ENCODE data around the gene GRIA3. TPM values are rescaled to one million over a fixed set of nuclear protein-coding genes. Genes with fewer than 3 reads are reported as not detected.

The GRIA3 gene
- total RNA-seq, 4 donors from 2014 or later, result 0.60 to 2.3 (median 1.0) TPM

- Histone ChIP-seq H3K9me3 (no peaks in the 10 kb centered on the region), H3K4me1 (no peaks in the 10 kb centered on the region), H3K27ac (peak overlapping the region in 1 of 4 donors; percentile 20), H3K27me3 (no peaks in the 10 kb centered on the region), H3K4me3 (no peak overlapping the region), H3K36me3 (no peaks in the 10 kb centered on the region)
- DNase-seq (ENCODE audit: low spot score in 2 of 2), result no peak
- TF ChIP-seq, protein P1, sequence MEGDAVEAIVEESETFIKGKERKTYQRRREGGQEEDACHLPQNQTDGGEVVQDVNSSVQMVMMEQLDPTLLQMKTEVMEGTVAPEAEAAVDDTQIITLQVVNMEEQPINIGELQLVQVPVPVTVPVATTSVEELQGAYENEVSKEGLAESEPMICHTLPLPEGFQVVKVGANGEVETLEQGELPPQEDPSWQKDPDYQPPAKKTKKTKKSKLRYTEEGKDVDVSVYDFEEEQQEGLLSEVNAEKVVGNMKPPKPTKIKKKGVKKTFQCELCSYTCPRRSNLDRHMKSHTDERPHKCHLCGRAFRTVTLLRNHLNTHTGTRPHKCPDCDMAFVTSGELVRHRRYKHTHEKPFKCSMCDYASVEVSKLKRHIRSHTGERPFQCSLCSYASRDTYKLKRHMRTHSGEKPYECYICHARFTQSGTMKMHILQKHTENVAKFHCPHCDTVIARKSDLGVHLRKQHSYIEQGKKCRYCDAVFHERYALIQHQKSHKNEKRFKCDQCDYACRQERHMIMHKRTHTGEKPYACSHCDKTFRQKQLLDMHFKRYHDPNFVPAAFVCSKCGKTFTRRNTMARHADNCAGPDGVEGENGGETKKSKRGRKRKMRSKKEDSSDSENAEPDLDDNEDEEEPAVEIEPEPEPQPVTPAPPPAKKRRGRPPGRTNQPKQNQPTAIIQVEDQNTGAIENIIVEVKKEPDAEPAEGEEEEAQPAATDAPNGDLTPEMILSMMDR (IDR thresholded peaks at IDR 0.05), result no peak
- TF ChIP-seq EP300 (IDR thresholded peaks at IDR 0.05) (no peak), POLR2A (IDR thresholded peaks at IDR 0.05) (no peak)
These were observed 39.8 kb downstream of the GRIA3 start for GRCh38 chrX:123223859-123224258.

DNA sequence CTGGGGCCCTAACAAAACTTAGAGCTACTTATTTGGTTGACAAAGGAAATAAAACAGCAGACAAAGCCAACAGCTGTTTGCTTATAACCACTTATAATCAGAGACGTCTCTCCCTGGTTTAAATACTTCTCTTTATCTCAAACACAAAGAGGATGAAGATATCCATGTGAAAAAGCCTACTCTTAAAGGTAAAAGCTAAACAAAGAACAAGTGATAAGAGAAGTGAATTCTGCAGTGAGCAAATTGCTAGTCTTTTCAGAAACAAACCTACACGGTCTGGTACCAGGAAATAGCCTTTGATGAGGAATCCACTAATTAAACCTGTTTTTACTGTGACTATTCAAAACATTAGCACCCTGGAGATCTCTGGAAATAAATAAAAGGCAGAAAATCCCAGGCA is 46.7 kb downstream of the GRIA3 start:
- TF ChIP-seq EP300 (IDR thresholded peaks at IDR 0.05) (no peak), POLR2A (IDR thresholded peaks at IDR 0.05) (no peak)
- TF ChIP-seq, protein P1 (IDR thresholded peaks at IDR 0.05), result no peak
- Histone ChIP-seq H3K27me3 (no peaks in the 10 kb centered on the region), H3K36me3 (no peaks in the 10 kb centered on the region), H3K9me3 (no peaks in the 10 kb centered on the region), H3K4me3 (no peak overlapping the region), H3K4me1 (no peaks in the 10 kb centered on the region), H3K27ac (no peak overlapping the region)
- no peak for DNase-seq (ENCODE audit: low spot score in 2 of 2)
- WGBS, 2 donors, result 22 to 30% methylated on average over 2 of the region's 2 CpGs

DNA sequence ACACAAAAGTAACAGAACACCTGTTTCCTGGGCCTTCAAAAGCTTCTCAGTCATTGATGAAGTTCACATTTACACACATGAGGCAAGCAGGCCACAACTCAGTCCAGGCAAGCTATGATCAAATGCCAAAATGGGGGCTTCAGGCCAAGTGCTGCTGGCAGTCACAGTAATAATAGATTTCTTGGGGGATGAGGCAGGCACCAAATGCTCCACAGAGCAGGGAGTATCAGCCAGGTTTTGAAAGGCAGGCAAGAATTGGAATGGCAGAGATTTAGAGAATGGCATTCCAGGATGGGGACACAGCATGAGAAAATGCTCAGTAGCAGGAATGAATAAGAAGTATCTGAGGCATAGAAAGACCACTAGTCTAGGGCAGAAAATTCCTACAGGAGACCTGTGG is 52.8 kb downstream of the GRIA3 start:
- H3K27ac ChIP-seq, result no peak overlapping the region
- no peaks in the 10 kb centered on the region for H3K36me3 ChIP-seq
- H3K4me1 ChIP-seq, result no peaks in the 10 kb centered on the region
- no peaks in the 10 kb centered on the region for H3K27me3 ChIP-seq
- H3K9me3 ChIP-seq, result no peaks in the 10 kb centered on the region
- H3K4me3 ChIP-seq, result no peak overlapping the region
- TF ChIP-seq EP300 (IDR thresholded peaks at IDR 0.05) (no peak), POLR2A (IDR thresholded peaks at IDR 0.05) (no peak)
- TF ChIP-seq, protein P1 (IDR thresholded peaks at IDR 0.05), result no peak
- DNase-seq (ENCODE audit: low spot score in 2 of 2), result no peak

GRCh38 chrX:123237271-123237670 is 53.2 kb downstream of the GRIA3 start:
- Histone ChIP-seq H3K36me3 (no peaks in the 10 kb centered on the region), H3K4me3 (no peak overlapping the region), H3K4me1 (no peaks in the 10 kb centered on the region), H3K9me3 (no peaks in the 10 kb centered on the region), H3K27ac (no peak overlapping the region), H3K27me3 (no peaks in the 10 kb centered on the region)
- no peak for DNase-seq (ENCODE audit: low spot score in 2 of 2)
- WGBS, 2 donors, result 62 to 73% methylated on average over 3 of the region's 3 CpGs
- no peak for TF ChIP-seq EP300 (IDR thresholded peaks at IDR 0.05)
- TF ChIP-seq, protein P1 (IDR thresholded peaks at IDR 0.05), result no peak
- no peak for TF ChIP-seq POLR2A (IDR thresholded peaks at IDR 0.05)

DNA sequence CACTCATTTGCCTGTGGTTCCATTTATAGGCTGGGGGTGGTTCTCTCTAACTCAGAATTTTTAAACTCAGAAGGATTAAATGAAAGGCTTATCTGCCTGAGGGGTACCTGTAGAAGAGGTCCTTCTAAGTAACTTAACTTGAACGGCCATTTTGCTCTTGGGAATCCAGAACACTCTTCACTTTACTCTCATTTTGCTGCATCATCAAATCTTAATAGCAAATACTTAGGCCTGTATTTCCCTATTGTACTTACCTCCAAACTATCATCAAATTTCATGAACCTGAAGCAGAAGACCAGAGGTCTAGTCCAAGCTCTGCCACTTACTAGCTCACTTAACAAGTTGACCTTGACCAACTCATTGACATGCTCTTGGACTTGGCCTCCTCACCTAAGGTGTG is 70.4 kb downstream of the GRIA3 start:
- H3K9me3 ChIP-seq, result no peaks in the 10 kb centered on the region
- H3K27me3 ChIP-seq, result no peaks in the 10 kb centered on the region
- DNase-seq (ENCODE audit: low spot score in 2 of 2), result no peak
- H3K36me3 ChIP-seq, result no peaks in the 10 kb centered on the region
- H3K4me1 ChIP-seq, result no peaks in the 10 kb centered on the region
- no peak overlapping the region for H3K4me3 ChIP-seq
- no peak overlapping the region for H3K27ac ChIP-seq
- TF ChIP-seq, protein P1 (IDR thresholded peaks at IDR 0.05), result no peak
- no peak for TF ChIP-seq EP300 (IDR thresholded peaks at IDR 0.05)
- WGBS, 2 donors, result 74 to 100% methylated on average over 1 of the region's 1 CpG
